Measurements from ENCODE around the gene SOX18. TPM values are rescaled to one million over a fixed set of nuclear protein-coding genes. Genes with fewer than 3 reads are reported as not detected.

The SOX18 gene
- total RNA-seq, 2 donors from 2014 or later: 2.3 to 2.8 TPM

DNA sequence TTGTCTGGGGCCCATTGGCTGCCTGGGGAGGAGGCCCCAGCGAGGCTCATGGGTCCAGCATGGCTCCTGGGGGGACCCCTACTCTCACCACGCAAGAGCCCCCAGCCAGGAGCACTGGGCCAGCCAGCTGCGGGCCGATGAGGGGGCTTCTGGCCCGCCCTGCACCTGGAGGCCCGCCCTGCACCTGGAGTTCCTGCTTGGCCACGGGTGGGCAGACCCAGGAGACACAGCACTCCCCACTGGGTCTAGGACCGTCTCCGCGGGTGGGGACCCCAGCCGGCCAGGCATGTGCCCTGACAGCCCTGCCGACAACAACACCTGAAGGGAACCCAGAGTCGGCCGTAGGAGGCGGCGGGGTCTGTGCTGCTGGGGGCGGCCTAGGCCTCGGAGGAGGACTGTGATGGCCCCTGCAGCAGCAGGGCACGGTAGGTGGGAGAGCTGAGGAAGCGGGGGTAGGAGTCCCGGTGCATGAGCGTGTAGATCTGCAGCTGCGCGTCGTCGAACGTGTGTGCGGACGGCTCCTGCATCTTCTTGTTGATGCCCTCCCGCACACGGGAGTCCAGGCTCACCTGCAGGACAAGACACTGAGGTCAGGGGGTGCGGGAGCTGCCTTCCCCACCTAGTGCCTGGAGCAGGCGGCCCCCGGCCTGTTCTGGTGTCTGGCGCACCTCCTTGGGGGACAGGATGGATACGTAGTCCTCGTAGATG lies 24.2 kb upstream of the SOX18 start:
- Mint-ChIP-seq H3K27ac (no peak overlapping the region), H3K36me3 (ENCODE audit: low read depth) (peaks cover 4% of the 10 kb centered on the region), H3K9me3 (no peaks in the 10 kb centered on the region), H3K27me3 (ENCODE audit: insufficient read depth) (no peaks in the 10 kb centered on the region), H3K4me3 (no peak overlapping the region), H3K4me1 (no peaks in the 10 kb centered on the region)
- no peak for DNase-seq
- Histone ChIP-seq H3K36me3 (ENCODE audit: control insufficient read depth, insufficient read depth, low read length) (no peaks in the 10 kb centered on the region), H3K27ac (ENCODE audit: low read depth, low read length) (no peak overlapping the region), H3K9me3 (ENCODE audit: control insufficient read depth, low read length) (no peaks in the 10 kb centered on the region), H3K27me3 (ENCODE audit: control insufficient read depth, insufficient read depth, low read length, poor library complexity, severe bottlenecking) (no peaks in the 10 kb centered on the region), H3K4me3 (ENCODE audit: low read length) (no peak overlapping the region), H3K4me1 (ENCODE audit: control insufficient read depth, insufficient read depth, low read length) (no peaks in the 10 kb centered on the region), H3K9ac (ENCODE audit: extremely low read depth, low read length, poor library complexity, severe bottlenecking) (no peak overlapping the region)
- TF ChIP-seq, protein P1, sequence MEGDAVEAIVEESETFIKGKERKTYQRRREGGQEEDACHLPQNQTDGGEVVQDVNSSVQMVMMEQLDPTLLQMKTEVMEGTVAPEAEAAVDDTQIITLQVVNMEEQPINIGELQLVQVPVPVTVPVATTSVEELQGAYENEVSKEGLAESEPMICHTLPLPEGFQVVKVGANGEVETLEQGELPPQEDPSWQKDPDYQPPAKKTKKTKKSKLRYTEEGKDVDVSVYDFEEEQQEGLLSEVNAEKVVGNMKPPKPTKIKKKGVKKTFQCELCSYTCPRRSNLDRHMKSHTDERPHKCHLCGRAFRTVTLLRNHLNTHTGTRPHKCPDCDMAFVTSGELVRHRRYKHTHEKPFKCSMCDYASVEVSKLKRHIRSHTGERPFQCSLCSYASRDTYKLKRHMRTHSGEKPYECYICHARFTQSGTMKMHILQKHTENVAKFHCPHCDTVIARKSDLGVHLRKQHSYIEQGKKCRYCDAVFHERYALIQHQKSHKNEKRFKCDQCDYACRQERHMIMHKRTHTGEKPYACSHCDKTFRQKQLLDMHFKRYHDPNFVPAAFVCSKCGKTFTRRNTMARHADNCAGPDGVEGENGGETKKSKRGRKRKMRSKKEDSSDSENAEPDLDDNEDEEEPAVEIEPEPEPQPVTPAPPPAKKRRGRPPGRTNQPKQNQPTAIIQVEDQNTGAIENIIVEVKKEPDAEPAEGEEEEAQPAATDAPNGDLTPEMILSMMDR (conservative IDR thresholded peaks at IDR 0.05): no peak
- 92 to 100% methylated on average over 9 to 37 of the region's 37 CpGs for WGBS, 2 experiments (ENCODE audit: insufficient coverage in 1 of 2, insufficient read length in 1 of 2)

DNA sequence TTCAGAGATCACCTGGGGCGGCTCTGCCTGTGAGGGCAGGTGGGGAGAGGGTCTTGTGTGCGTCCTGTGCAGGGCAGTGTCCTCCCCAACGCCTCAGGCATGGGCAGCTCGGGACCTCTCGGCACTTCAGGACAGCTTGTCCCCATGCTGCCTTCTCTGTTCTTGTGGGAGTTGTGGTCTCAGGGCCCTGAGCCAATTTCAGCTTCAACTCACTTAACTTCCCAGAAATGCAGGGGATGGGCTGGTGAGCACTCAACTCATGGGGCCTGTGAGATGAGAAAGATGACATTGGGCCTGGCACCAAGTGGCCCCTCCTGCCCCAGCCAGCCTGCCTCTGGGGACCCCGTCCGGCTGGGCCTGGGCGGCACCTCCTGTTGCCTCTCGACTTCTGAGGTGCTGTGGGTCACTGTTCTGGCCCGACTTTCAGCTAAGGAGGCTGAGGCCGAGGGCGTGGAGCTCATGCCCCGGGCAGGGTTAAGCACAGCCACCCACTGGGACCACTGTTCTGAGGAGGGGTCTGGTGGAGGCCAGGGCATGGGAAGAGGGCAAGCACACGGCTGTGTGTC lies 23.1 kb upstream of the SOX18 start:
- Histone ChIP-seq H3K27ac (ENCODE audit: low read depth, low read length) (no peak overlapping the region), H3K4me3 (ENCODE audit: low read length) (no peak overlapping the region), H3K36me3 (ENCODE audit: control insufficient read depth, insufficient read depth, low read length) (no peaks in the 10 kb centered on the region), H3K27me3 (ENCODE audit: control insufficient read depth, insufficient read depth, low read length, poor library complexity, severe bottlenecking) (no peaks in the 10 kb centered on the region), H3K4me1 (ENCODE audit: control insufficient read depth, insufficient read depth, low read length) (no peaks in the 10 kb centered on the region), H3K9me3 (ENCODE audit: control insufficient read depth, low read length) (no peaks in the 10 kb centered on the region), H3K9ac (ENCODE audit: extremely low read depth, low read length, poor library complexity, severe bottlenecking) (no peak overlapping the region)
- H3K36me3 Mint-ChIP-seq (ENCODE audit: low read depth): peaks cover 4% of the 10 kb centered on the region
- 86 to 92% methylated on average over 5 to 14 of the region's 14 CpGs for WGBS, 2 experiments (ENCODE audit: insufficient coverage in 1 of 2, insufficient read length in 1 of 2)
- TF ChIP-seq, protein P1 (conservative IDR thresholded peaks at IDR 0.05): no peak
- no peaks in the 10 kb centered on the region for H3K27me3 Mint-ChIP-seq (ENCODE audit: insufficient read depth)
- no peak overlapping the region for H3K4me3 Mint-ChIP-seq
- H3K4me1 Mint-ChIP-seq: no peaks in the 10 kb centered on the region
- no peaks in the 10 kb centered on the region for H3K9me3 Mint-ChIP-seq
- no peak overlapping the region for H3K27ac Mint-ChIP-seq
- no peak for DNase-seq

DNA sequence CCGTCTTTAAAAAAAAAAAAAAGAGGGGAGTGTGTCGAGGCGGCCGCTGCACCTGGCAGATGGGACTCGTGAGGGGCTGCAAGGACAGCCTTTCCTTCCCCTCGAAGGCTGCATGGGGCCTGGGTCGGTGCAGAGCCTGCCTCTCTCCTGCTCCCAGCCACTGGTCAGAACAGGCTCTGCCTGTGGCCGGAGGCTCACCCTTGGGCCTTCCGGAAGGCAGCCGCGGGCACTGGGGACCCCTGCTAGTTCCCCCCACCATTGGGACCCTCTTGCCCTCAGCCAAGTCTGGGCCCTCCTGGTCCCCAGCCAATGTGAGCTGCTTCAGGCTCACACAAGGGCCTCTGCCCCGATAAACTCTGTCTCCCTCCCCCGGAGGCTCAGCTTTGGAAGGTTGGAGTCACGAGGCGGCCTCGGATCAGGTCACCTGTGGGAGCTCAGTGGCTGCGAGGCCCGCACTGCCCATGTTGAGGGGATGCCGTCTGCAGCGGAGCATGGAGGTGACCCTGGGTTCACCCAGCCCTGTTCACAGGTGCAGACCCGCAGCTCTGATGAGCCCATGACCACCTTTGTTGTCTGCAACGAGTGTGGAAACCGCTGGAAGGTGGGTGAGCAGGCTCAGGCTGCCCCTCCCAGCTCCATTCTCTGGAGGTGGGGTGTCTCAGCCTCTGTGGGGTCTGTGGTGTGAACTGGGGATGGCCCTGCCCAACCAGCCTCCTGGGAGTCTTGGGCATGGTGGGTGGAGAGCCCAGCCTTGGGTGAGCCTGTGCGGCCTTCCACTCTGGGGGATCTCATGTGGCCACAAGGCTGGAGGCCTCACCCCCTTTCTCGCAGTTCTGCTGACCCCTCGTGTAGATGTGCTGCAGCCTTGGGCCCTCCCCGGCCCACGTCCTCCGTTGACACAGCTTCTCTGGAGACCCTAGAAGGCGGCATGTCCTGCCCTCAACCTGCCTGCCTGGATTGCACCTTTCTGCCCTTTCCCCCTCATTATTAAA lies 22.2 kb upstream of the SOX18 start:
- Mint-ChIP-seq H3K4me3 (no peak overlapping the region), H3K4me1 (no peaks in the 10 kb centered on the region), H3K27me3 (ENCODE audit: insufficient read depth) (no peaks in the 10 kb centered on the region), H3K27ac (no peak overlapping the region), H3K9me3 (no peaks in the 10 kb centered on the region), H3K36me3 (ENCODE audit: low read depth) (peaks cover 4% of the 10 kb centered on the region)
- Histone ChIP-seq H3K36me3 (ENCODE audit: control insufficient read depth, insufficient read depth, low read length) (no peaks in the 10 kb centered on the region), H3K4me1 (ENCODE audit: control insufficient read depth, insufficient read depth, low read length) (no peaks in the 10 kb centered on the region), H3K27ac (ENCODE audit: low read depth, low read length) (no peak overlapping the region), H3K9me3 (ENCODE audit: control insufficient read depth, low read length) (no peaks in the 10 kb centered on the region), H3K9ac (ENCODE audit: extremely low read depth, low read length, poor library complexity, severe bottlenecking) (no peak overlapping the region), H3K27me3 (ENCODE audit: control insufficient read depth, insufficient read depth, low read length, poor library complexity, severe bottlenecking) (no peaks in the 10 kb centered on the region), H3K4me3 (ENCODE audit: low read length) (no peak overlapping the region)
- 93 to 95% methylated on average over 15 to 30 of the region's 30 CpGs for WGBS, 2 experiments (ENCODE audit: insufficient coverage in 1 of 2, insufficient read length in 1 of 2)
- TF ChIP-seq, protein P1 (conservative IDR thresholded peaks at IDR 0.05): no peak
- DNase-seq: no peak
